SK-N-SH treated with all-trans-retinoic acid at 6 μM for 48 hours (cell line): ENCODE measurements around the gene ZFHX3.

ENCODE experiments used
- ARNTL ChIP-seq: fragments of 450-650 bp; formaldehyde crosslinking; IDR thresholded peaks from 2 replicates; pipeline ENCODE4 v1.5.0; 2020; ENCODE audit warnings: low read depth, mild to moderate bottlenecking, moderate library complexity, borderline replicate concordance
- BACH2 ChIP-seq: fragments of 250-450 bp; sonication (Bioruptor Pico); IDR thresholded peaks from 2 replicates; pipeline ENCODE4 v1.9.0; 2021; ENCODE audit warnings: mild to moderate bottlenecking, borderline replicate concordance
- CREB5 ChIP-seq: fragments of 250-450 bp; sonication (Bioruptor Pico); IDR thresholded peaks from 2 replicates; pipeline ENCODE4 v1.5.1; 2020; ENCODE audit warnings: low read depth, mild to moderate bottlenecking, moderate library complexity
- GLIS3 ChIP-seq: fragments of 250-450 bp; sonication (Bioruptor Pico); IDR thresholded peaks from 2 replicates; pipeline ENCODE4 v1.5.0; 2020; ENCODE audit warnings: mild to moderate bottlenecking, moderate library complexity
- OSR1 ChIP-seq: fragments of 250-450 bp; sonication (Bioruptor Pico); IDR thresholded peaks from 2 replicates; pipeline ENCODE4 v1.8.0; 2022; ENCODE audit warnings: moderate library complexity, mild to moderate bottlenecking, inconsistent platforms
- PATZ1 ChIP-seq: fragments of 250-450 bp; sonication (Bioruptor Pico); IDR thresholded peaks from 2 replicates; pipeline ENCODE4 v1.8.0; 2020; ENCODE audit warnings: mild to moderate bottlenecking, moderate library complexity, borderline replicate concordance
- POU6F1 ChIP-seq: fragments of 250-450 bp; sonication (Bioruptor Pico); IDR thresholded peaks from 2 replicates; pipeline ENCODE4 v1.8.0; 2021; ENCODE audit warnings: low read depth, mild to moderate bottlenecking, moderate library complexity, borderline replicate concordance
- RARB ChIP-seq: fragments of 250-450 bp; sonication (Bioruptor Pico); IDR thresholded peaks from 2 replicates; pipeline ENCODE4 v1.8.0; 2021; ENCODE audit warnings: mild to moderate bottlenecking, moderate library complexity
- TOX ChIP-seq: fragments of 250-450 bp; sonication (Bioruptor Pico); IDR thresholded peaks from 2 replicates; pipeline ENCODE4 v1.8.0; 2021; ENCODE audit warnings: mild to moderate bottlenecking, moderate library complexity, borderline replicate concordance
- TSHZ2 ChIP-seq: fragments of 250-450 bp; sonication (Bioruptor Pico); IDR thresholded peaks from 2 replicates; pipeline ENCODE4 v1.5.0; 2020; ENCODE audit warnings: mild to moderate bottlenecking, moderate library complexity
- ZFP3 ChIP-seq: fragments of 250-450 bp; sonication (Bioruptor Pico); IDR thresholded peaks from 2 replicates; pipeline ENCODE4 v1.5.0; 2020; ENCODE audit warnings: mild to moderate bottlenecking, moderate library complexity
- ZFP30 ChIP-seq: fragments of 450-650 bp; formaldehyde crosslinking; IDR thresholded peaks from 2 replicates; pipeline ENCODE4 v1.5.0; 2022; ENCODE audit warnings: mild to moderate bottlenecking, moderate library complexity
- ZNF565 ChIP-seq: fragments of 450-650 bp; formaldehyde crosslinking; conservative IDR thresholded peaks from 2 replicates; pipeline ENCODE4 v1.5.0; 2020; ENCODE audit warnings: low read depth, mild to moderate bottlenecking, moderate library complexity

- no peak for TF ChIP-seq ZFP3 (CRISPR knock-in tag)
- TF ChIP-seq PATZ1 (CRISPR knock-in tag) = no peak
- no peak for TF ChIP-seq ZFP30 (CRISPR knock-in tag)
- no peak for TF ChIP-seq ARNTL (CRISPR knock-in tag)
- TF ChIP-seq TOX (CRISPR knock-in tag) = no peak
- TF ChIP-seq POU6F1 = no peak
- TF ChIP-seq CREB5 (CRISPR knock-in tag) = no peak
- no peak for TF ChIP-seq GLIS3 (CRISPR knock-in tag)
- no peak for TF ChIP-seq ZNF565 (CRISPR knock-in tag)
- TF ChIP-seq BACH2 = no peak
- TF ChIP-seq TSHZ2 (CRISPR knock-in tag) = no peak
- TF ChIP-seq RARB = no peak
- TF ChIP-seq OSR1 = no peak
Observed at GRCh38 chr16:72744076-72744793, 303.7 kb downstream of the ZFHX3 start.
